NCI-H524 (cell line): ENCODE data around the gene DSCAM.

ENCODE experiments used
- DNase-seq, 2 experiments: peaks; one replicate each; lab custom pipeline; 2025; lab: John Stamatoyannopoulos, UW

Gene DSCAM

GRCh38 chr21:40706806-40707655, 139.9 kb downstream of the DSCAM start:
- DNase-seq: peak in 1 of 2 experiments; percentile 26

- DNase-seq: no peak
These were observed 140.8 kb downstream of the DSCAM start for GRCh38 chr21:40706176-40706575.

- DNase-seq: no peak
These were observed 142.8 kb downstream of the DSCAM start for GRCh38 chr21:40704141-40704540.

- no peak for DNase-seq
These were observed 147.6 kb downstream of the DSCAM start for GRCh38 chr21:40699366-40699765.

GRCh38 chr21:40696246-40696645, 150.7 kb downstream of the DSCAM start:
- no peak for DNase-seq

GRCh38 chr21:40689840-40690360, 157.1 kb downstream of the DSCAM start:
- no peak for DNase-seq

- no peak for DNase-seq
These were observed 157.7 kb downstream of the DSCAM start for GRCh38 chr21:40689217-40689616.

GRCh38 chr21:40688106-40688864, 158.7 kb downstream of the DSCAM start:
- no peak for DNase-seq

- no peak for DNase-seq
These were observed 159.3 kb downstream of the DSCAM start for GRCh38 chr21:40687625-40688024.

- DNase-seq: peak in 1 of 2 experiments; percentile 12
These were observed 160.4 kb downstream of the DSCAM start for GRCh38 chr21:40686526-40686925.

GRCh38 chr21:40685141-40685540, 161.8 kb downstream of the DSCAM start:
- DNase-seq: peak in 1 of 2 experiments; percentile 33

GRCh38 chr21:40684726-40685125, 162.2 kb downstream of the DSCAM start:
- peak in 1 of 2 experiments; percentile 49 for DNase-seq

- no peak for DNase-seq
These were observed 163.6 kb downstream of the DSCAM start for GRCh38 chr21:40683349-40683748.

- peak; percentile 33 to 72 for DNase-seq
These were observed 165.6 kb downstream of the DSCAM start for GRCh38 chr21:40681164-40681859.

- peak in 1 of 2 experiments; percentile 34 for DNase-seq
These were observed 166.6 kb downstream of the DSCAM start for GRCh38 chr21:40680311-40680710.

- DNase-seq: no peak
These were observed 168.2 kb downstream of the DSCAM start for GRCh38 chr21:40678681-40679284.

GRCh38 chr21:40675017-40675416, 171.9 kb downstream of the DSCAM start:
- no peak for DNase-seq

- no peak for DNase-seq
These were observed 174.4 kb downstream of the DSCAM start for GRCh38 chr21:40672602-40673001.

GRCh38 chr21:40671716-40672115, 175.2 kb downstream of the DSCAM start:
- DNase-seq: no peak

- DNase-seq: no peak
These were observed 178.2 kb downstream of the DSCAM start for GRCh38 chr21:40668555-40669275.

- DNase-seq: no peak
These were observed 179.0 kb downstream of the DSCAM start for GRCh38 chr21:40667967-40668366.
